HG02588 (cell line): ENCODE measurements around the gene SKI.

Experiments
- ATAC-seq: cut with Tn5 transposase; IDR thresholded peaks from one replicate; pipeline ENCODE4 v1.9.1; 2021; ENCODE audit warnings: mild to moderate bottlenecking, moderate library complexity; ENCODE audit not compliant: unreplicated experiment

Gene SKI

DNA sequence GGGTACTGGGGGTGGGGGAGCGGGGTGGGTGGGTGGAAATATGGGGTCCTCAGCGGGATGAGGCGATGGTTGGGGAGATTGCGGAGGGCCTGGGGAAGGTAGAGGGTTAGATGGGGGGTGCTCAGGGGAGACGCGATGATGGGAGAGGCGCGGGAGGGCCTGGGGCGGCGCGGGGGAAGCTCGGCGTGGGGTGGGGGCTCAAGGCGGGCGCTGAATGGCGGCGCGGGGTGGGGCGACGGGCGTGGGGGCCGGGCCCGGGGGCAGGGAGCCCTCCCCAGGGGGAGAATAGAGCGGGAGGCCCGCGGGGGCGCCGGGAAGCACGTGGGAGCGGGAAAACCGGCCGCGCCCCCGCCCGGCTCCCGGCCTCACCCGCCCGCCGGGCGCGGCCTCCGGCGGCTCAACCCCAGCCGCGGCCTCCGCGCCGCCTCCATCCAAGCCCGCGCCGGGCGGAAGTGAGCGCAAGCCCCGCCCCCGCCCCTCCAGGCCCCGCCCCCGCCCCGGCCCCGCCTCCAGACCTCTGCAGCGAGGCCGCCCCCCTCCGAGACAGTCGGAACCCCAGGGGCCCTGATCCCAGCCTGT is 33.7 kb upstream of the SKI start, which contains the start of gene FAAP20:
Gene FAAP20 (minus strand): TSS at position 454 of the 579 bp plus-strand sequence. CDS start 23 bp downstream, at position 431.
- ATAC-seq = peak; percentile 35

DNA sequence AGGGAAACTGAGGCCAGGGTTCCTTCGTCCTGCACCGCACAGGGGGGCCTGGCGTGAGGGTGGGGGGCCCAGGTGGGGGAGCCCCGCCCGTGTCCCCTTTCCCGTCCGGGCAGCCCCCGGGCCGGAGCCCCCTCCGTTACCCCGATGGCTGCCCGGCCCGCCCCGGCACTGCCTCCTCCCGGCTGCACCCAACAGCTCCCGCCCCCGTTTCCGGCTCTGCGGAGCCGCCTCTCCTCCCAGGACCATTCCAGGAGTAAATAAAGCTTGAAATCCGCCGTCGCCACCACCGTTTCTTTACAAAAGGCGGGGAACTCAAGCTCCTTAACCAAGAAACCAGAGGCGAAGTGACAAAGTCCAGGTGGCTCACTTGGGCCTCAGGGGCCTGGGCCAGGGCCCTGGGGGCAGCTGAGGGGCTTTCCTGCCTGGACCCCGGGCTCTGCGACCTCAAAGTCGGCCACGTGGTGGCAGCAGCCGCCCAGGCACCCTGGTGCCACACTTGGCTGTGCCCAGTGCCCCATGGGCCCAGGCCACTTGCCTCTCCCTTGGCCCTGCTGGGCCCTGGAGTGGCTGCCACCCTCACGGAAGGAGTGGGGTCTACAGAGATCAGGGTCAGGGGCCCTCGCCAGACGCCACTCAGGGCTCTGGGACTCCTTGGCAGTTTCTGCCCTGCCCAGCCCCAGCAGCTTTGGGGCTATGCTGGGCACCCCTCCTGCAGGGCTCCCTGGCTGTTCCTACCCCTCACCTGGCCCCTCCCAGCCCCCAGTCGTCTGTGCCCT is 33.0 kb upstream of the SKI start:
- peak; percentile 51 for ATAC-seq

DNA sequence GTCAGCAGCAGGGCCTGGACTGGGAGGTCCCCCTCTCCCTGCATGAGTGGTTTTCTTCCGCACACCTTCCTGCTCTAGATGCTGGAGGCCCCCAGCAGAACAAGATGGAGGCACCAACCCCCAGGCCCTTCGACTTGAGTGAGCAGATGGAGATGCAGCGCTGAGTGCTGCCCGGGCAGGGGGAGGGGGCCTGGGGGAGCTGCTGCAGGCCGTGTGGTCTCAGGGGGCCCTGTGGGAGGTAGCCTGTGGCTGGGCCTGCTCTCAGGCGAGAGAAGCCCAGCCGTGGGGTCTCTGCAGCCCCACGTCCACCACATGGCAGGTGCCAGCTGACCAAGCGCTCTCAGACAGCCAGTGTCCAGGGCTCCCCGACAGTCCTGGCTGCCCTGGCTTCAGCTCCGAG is 32.3 kb upstream of the SKI start:
- no peak for ATAC-seq

DNA sequence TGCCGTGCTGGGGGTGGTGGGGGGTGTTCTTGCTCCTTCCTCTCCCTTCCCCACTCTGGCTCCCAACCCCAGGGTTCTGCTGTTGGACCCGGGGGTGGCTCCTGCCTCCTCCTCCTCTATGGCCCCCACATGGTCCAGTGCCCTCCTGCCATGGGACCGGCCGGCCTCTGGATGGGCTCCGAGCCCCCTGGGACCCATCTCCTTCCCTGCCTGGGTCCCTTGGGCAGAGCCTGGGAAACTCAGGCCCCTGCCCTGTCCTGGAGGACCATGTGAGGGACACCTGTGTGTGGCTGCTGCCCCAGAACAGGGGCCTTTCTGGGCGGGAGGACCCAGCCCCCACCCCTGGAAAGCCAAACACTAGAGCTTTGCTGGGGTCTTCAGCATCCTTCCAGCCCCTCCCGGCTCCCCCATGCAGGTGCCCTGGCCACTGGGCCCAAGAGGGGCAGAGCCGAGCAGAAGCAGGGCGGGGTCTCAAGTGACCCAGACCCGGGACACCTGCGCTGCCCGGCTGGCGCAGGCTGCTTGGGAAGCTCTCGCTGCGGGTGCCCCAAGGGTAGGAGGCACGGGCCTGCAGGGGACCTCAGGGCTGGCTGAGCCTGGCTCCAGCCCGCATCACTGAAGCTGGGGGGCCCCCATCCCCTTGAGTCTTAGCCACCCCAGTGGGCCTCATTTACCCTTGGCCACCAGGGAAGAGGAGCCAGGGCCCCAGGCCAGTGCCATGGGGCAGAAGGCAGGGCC is 31.0 kb upstream of the SKI start:
- ATAC-seq = no peak

DNA sequence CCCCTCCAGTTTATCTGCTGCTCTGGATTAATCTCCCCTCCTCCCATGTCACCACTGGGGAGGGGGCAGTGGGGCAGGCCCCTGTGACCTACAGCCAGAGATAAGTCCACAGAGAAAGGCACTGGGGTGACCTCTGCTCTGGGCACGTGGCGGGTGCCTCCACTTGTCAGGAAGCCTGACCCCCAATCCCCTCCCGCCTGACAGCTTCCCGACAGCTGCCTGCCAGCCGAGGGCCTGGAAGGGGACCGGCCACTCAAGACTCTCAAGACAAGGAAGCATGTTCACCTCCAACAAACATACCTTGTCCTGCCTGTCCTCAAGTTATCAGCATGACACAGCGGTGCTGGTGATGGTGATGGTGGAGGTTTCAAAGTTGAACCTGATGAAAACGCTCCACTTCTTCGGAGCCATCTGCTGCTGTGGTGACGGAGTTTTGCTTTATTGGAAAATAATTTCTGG is 30.4 kb upstream of the SKI start:
- no peak for ATAC-seq

DNA sequence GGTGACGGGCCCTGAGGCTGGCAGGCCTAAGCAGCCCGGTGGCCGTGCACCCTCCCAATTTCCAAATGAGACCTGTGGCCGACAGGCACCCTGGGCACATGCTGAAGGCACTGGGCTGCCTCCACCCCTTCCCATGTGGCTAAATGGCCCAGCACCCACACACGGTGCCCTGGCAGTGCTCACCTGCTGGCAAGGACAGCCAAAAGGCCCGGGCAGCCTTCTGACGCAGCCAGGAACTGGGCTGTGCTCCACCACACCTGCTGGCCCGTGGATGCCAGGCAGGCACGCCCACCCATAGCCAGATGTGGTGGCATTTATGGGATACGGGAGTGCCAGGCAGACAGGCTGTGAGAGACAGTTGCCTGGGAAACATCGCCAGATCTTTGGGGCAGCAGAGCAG is 29.5 kb upstream of the SKI start:
- ATAC-seq = no peak

DNA sequence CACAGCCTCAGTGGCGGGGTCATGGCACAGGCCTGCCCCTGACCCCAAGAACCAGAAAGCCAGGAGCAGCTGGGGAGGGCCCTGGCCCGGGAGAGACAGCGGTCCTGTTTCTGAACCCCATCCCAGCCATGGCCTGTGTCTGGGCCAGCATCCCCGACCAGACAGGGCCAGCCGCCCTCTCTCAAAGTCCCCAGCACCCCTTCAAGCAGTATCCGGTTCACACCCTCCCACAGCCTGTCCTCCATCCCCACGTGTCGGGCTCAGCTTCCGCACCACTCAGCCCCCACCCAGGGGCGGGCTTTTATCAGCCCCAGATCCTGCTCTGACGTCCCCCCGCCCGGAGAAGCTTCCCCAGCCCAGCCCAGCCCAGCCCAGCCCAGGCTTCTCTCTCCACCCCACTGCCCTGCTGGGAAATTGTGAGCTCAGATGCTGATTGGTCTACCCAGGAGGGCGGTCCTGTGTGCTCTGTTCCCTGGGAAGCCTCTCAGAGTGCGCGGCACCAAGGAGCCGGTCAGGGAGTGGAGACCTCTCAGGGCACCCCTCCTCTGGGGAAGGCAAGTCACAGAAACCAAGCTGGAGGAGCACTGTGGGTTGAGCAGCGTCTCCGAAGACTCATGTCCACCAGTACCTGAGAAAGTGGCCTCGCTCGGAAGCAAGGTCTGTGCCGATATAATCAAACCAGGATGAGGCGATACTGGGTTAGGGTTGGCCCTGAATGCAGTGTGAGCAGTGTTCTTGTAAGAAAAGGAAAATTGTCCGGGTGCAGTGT is 28.9 kb upstream of the SKI start:
- ATAC-seq = no peak

DNA sequence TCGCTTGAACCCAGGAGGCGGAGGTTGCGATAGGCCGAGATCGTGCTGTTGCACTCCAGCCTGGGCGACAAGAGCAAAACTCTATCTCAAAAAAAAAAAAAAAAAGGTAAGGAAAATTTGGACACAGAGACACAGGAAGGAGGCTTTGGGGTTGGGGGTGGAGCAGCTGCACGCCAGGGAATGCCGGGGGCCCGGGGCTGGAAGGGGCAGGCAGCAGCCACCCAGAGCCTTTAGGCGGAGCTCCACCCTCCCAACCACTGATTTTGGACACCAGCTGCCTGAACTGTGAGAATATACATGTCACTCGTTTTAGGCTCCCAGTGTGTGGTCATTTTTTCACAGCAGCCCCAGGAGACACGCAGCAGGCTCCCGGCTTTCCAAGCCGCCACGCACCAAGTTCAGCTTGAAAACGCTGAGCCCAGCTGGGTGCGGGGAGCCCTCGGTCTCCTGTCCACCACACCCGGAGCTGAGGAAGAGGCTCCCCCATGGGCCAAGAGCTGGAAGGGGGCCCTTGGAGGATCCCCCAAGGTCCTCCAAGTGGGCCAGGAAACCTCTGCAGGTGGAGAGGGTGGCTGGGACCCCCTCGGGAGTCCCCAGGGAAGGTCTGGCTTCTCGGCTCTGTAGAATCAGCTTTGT is 27.7 kb upstream of the SKI start:
- no peak for ATAC-seq

DNA sequence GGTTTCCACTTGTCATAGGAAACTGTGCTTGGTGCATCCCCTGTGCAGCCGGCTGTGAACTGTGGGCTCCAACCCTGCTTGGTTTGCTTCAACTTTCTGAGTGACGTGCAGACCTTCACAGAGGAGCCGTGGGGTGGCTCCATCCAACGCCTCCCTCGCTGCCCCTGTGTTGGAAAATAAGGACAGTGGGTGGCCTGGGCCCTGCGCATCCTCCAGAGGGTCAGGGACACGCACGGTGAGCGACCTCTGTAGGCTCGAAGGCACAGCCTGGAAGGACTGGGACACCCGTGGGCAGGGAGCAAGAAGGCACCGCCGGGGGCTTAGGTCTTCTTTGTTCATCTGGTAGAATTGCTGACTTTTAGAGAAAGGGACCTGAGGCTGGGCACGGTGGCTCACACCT is 27.1 kb upstream of the SKI start:
- ATAC-seq = no peak

DNA sequence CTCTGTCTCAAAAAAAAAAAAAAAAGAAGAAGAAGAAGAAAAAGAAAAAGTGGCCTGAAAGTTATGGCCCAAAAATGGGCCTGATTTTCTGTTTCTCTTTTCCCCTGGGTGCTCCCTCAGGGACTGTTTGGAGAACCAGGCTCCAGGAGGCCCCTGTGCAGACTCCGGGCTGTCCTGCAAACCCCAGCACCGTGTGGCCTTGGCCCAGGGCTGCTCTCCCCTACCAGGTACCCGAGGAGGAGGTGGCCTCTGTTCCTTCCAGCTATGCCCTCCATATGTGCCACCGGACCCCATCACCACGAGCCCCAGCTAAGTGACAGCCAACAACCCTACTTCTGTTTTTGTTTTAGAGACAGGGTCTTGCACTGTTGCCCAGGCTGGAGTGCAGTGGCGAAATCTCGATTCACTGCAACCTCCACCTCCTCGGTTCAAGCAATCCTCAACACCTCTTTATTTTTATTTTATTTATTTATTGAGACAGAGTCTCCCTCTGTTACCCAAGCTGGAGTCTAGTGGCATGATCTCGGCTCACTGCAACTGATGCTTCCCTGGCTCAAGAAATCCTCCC is 26.0 kb upstream of the SKI start:
- no peak for ATAC-seq

DNA sequence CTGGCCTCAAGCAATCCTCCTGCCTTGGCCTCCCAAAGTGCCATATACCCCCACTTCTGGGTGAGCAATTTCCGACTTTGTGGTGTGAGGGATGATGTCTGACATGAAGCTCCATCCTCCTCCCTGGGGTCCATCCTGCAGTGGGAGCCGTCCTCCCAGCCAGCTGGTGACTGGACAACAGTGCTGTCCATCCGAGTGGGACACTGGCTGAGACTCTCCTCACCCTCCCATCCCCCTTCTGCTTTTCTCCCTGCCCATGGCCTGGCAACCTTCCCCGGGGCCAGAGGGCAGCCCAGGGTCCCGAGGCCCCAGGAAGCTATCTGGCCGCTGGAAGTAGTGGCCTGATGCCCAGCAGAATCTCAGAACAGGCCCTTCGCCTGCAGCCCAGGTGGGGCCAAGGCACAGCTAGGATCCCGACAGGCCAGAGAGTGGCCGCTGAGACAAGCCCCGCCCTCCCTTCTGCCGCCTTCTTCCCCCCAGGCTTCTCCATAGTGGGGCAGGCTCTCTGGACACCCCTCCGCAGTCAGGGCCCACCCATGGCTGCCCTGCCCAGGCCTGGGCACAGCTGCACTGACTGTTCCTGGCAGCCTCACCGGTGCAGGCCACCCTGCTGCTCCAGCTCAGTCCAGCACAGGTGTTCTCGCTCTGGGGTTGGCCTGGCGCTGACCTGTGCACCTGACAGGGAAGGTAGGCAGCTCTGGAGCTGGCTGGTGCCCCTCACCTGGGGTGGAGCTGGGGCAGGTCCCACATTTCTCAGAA is 25.1 kb upstream of the SKI start:
- no peak for ATAC-seq

DNA sequence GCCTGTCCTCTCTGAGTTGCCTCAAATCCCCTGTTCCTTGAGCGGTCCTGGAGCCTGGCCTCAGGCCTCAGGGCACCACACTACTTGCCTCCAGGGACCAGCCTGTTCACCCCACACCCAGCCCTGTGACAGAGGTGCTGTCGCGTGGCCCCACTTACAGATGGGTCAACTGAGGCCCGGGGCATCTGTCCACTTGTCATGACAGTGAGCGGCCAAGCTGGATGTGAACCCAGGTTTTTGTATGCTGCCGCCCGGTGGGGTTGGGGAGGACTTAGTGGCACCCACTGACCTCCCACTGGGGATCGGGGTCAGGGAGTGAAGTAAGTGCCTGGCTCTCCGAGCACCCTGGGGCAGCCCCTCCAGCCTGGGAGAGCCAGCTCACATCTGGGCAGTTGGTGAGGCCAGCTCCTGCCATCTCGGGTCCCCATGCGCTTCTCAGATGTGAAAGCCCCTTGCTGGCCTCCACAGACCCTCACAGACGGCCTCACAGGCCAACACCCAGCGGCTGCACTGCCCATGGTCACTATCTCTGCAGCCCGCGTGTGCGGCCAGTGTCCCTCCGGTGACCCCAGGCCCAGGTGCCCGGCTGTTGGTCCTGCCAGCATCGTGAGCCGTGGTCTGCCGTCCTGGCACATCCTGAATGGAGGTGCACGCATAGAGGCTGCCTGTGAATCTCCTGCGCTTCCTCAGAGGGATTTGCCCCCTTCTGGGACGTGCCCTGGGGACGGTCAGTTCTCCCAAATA is 24.3 kb upstream of the SKI start:
- ATAC-seq = no peak

DNA sequence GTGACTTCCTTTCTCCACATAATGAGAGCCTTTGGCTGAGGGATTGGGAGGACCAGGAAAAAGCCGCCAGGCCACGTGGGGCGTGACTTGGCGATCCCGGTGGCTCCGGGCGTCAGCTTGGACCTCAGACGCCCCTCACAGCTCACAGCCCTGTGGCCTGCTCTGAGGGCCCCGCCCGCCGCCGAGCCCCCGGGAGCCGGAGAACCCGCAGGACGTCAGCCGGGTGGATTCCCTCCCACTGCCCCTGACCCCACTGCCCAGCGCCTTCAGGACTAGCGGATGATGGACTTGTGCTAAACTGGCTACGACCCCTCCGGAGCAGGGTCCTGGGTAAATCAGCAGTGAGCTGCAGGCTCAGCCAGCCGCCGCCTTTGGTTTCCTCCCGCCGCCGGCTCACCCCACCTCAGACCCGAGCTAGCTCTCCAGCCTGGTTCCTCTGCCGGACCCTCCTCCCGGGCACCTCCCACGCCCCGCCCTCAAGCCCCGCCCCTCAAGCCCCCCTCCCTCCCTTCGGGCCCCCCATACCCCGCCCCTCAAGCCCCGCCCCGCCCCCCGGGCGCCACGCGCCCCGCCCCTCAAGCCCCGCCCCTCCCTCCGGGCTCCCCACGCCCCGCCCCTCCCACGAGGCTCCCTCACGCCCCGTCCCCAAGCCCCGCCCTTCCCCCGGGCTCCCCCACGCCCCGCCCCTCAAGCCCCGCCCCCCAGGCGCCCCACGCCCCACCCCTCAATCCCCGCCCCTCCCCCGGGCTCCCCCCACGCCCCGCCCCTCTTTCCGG is 23.5 kb upstream of the SKI start:
- no peak for ATAC-seq

DNA sequence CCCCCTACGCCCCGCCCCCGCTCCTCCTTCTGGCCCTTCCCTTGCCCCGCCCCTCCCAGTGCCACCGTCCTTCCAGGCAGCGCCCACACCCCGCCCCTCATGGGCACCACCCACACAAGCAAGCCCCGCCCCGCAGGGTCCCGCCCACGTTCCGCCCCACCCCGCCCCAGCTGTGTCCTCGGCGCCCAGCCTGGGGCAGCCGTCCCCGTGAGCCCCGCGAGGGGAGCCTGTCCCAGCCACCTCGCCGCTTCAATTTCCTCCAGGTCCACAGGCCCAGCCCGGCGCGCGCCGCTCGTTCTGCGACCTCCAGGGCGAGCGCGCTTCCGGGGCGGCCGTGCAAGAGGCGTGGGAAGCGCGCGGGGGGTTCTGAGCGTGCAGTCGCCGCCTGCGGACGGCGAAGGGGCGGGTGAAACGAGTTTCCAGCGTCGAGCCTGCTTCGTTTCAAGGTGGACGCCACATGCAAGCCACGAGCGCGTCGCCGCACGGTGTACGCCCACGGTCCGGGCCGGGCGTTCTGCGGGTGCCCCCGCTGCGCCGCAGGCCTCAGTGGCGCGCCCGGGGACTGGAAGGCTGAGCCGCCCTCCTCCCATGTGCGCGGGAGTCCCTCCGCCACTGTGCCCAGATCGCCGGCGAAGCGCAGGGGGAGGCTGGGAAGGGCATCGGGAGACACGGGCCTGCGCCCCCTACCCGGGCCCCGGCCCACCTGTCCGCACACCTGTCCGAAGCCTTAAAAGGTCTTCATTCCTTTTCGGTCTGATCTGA is 22.7 kb upstream of the SKI start:
- peak; percentile 64 for ATAC-seq

DNA sequence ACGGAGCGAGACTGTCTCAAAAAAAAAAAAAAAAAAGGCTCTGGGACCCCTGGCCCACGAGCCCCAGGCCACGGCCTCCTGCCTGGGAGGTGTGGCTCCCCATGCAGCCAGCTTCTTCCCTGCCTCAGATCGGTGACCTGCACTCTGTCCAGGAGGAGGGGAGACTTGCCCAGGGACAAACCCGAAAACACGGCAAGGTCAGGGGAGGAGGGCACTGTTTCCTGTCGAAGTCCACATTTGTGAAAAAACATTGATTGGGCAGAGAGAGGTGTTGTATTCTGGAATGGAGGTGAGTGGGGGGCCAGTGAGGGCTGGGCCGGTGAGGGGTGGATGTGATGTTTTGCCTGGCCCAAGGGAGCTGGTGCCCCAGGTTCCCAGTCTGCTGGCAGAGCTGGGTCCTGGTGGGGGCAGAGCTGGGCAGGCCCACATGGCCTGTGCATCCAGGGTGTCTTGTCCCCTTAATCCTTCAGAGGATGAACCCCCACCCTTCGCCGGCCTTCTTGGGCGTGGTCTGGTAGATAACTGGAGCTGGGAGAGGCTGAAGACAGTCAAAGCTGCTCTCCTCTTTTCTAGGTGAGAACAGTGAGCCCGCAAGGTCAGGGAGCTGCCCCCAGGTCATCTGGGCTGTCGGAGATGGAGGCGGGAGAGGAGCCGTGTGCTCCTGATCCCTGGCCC is 21.2 kb upstream of the SKI start:
- no peak for ATAC-seq

DNA sequence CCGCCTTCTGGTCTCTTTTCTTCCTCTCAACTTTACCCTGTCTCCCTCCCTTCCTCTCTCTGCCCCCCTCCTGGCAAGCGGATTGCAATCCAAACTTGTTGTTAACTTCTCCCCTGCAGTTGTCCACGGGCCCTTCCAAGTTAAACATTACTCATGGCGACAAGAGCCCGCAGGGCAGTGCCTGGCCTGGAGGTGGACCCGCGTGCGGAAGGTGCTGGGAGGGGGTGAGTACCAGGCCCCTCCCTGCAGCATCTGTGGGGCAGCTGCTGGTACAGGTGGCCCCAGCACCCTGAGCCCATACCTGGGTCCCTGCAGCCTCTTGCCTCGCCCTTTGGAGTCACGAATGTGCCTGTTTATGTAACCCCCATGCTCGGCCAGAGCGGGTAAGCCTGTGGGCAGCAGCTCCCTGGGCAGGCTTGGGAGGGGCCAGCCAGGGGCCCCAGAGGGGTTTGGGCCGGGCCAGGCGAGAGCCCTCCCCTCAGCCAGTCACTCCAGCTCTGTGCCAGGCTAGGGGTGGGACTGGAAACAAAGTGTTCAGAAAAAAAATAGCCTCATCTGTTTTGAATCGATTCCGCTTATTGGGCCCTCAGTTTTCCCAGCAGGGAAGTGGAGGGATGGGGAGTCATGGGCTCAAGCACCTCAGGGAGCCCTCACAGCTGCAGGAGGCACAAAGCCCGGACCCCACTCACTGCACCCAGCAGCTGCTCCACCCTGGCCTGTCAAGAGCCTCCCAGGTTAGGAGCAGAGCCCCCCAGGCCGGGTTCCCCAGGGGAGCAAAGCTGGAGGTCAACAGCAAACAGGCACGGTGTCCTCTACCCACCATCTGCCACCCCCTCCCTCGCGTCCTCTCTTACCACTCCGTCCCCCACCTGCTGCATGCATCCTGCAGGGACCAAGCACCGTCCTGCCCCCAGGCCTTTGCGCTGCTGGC is 19.5 kb upstream of the SKI start:
- ATAC-seq = no peak
